Astrocyte (in vitro differentiated cells and primary cell): ENCODE results near the gene DRC1. TPM values are rescaled to one million over a fixed set of nuclear protein-coding genes. Genes with fewer than 3 reads are reported as not detected.

Experiments
- DNase-seq: peaks from one replicate; pipeline ENCODE4 v3.0.0-alpha.2; 2010; ENCODE audit warnings: low read depth
- FAIRE-seq: peaks from 2 replicates; lab custom pipeline; 2011; peaks lifted over from hg19 to GRCh38; lab: Jason Lieb, UNC
- H2AFZ ChIP-seq: 2 replicates; pipeline ENCODE4 v1.6.0; 2012; ENCODE audit warnings: low read depth, low read length, inconsistent platforms
- H3K27ac ChIP-seq: 2 replicates; pipeline ENCODE4 v1.5.1; 2011; ENCODE audit warnings: low read depth, low read length, inconsistent platforms
- H3K27me3 ChIP-seq: 2 replicates; pipeline ENCODE4 v1.6.0; 2011; ENCODE audit warnings: low read length, inconsistent platforms; ENCODE audit not compliant: insufficient read depth
- H3K36me3 ChIP-seq: 2 replicates; pipeline ENCODE4 v1.5.1; 2011; ENCODE audit warnings: low read length, inconsistent platforms; ENCODE audit not compliant: insufficient read depth
- H3K4me1 ChIP-seq: 2 replicates; pipeline ENCODE4 v1.5.1; 2011; ENCODE audit warnings: low read length, inconsistent platforms; ENCODE audit not compliant: insufficient read depth
- H3K4me2 ChIP-seq: 2 replicates; pipeline ENCODE4 v1.6.0; 2012; ENCODE audit warnings: low read length, inconsistent platforms
- H3K4me3 ChIP-seq: 2 replicates; pipeline ENCODE4 v1.5.1; 2011; ENCODE audit warnings: low read depth, mild to moderate bottlenecking, low read length, inconsistent platforms; ENCODE audit not compliant: insufficient read depth
- H3K79me2 ChIP-seq: 2 replicates; pipeline ENCODE4 v1.6.0; 2012; ENCODE audit warnings: mild to moderate bottlenecking, low read length, inconsistent platforms; ENCODE audit not compliant: insufficient read depth
- H3K9ac ChIP-seq: 2 replicates; pipeline ENCODE4 v1.6.0; 2012; ENCODE audit warnings: mild to moderate bottlenecking, low read length, inconsistent platforms
- H3K9me3 ChIP-seq: 2 replicates; pipeline ENCODE4 v1.5.1; 2012; ENCODE audit warnings: low read depth, mild to moderate bottlenecking, low read length, inconsistent platforms; ENCODE audit not compliant: insufficient read depth
- H4K20me1 ChIP-seq: 2 replicates; pipeline ENCODE4 v1.6.0; 2012; ENCODE audit warnings: low read length, inconsistent platforms; ENCODE audit not compliant: insufficient read depth
- H3K27ac Mint-ChIP-seq: one replicate; pipeline ENCODE4 v1.8.0; 2021; ENCODE audit warnings: mild to moderate bottlenecking, mixed read lengths; ENCODE audit not compliant: unreplicated experiment
- H3K27me3 Mint-ChIP-seq: one replicate; pipeline ENCODE4 v1.8.0; 2021; ENCODE audit warnings: low read depth, mixed read lengths; ENCODE audit not compliant: unreplicated experiment
- H3K36me3 Mint-ChIP-seq: one replicate; pipeline ENCODE4 v1.8.0; 2021; ENCODE audit warnings: low read depth, mixed read lengths; ENCODE audit not compliant: unreplicated experiment
- H3K4me1 Mint-ChIP-seq: one replicate; pipeline ENCODE4 v1.8.0; 2021; ENCODE audit warnings: low read depth, mixed read lengths; ENCODE audit not compliant: unreplicated experiment
- H3K4me3 Mint-ChIP-seq: one replicate; pipeline ENCODE4 v1.8.0; 2021; ENCODE audit warnings: mild to moderate bottlenecking, moderate library complexity, mixed read lengths; ENCODE audit not compliant: unreplicated experiment
- H3K9me3 Mint-ChIP-seq: one replicate; pipeline ENCODE4 v1.8.0; 2021; ENCODE audit warnings: mild to moderate bottlenecking, mixed read lengths; ENCODE audit not compliant: unreplicated experiment
- CTCF ChIP-seq: IDR thresholded peaks from 2 replicates; pipeline ENCODE4 v1.5.1; 2011; ENCODE audit warnings: low read depth, mild to moderate bottlenecking, inconsistent platforms, low read length, moderate library complexity; ENCODE audit not compliant: insufficient read depth
- EZH2 ChIP-seq: IDR thresholded peaks from 2 replicates; pipeline ENCODE4 v1.6.1; 2012; ENCODE audit warnings: mild to moderate bottlenecking, low read length, inconsistent platforms; ENCODE audit not compliant: insufficient read depth
- total RNA-seq: library from RNA; stranded (reverse); gene quantifications from 2 replicates; pipeline ENCODE4 v1.2.1, GENCODE V29; 2021

DRC1 gene
- total RNA-seq, 1 donor from 2014 or later: 0.27 TPM

- Mint-ChIP-seq H3K4me1 (peaks cover 11% of the 10 kb centered on the region), H3K27ac (no peak overlapping the region), H3K36me3 (no peaks in the 10 kb centered on the region), H3K27me3 (peaks cover 31% of the 10 kb centered on the region), H3K9me3 (no peaks in the 10 kb centered on the region), H3K4me3 (no peak overlapping the region)
- H3K9ac ChIP-seq: no peak overlapping the region
- no peak overlapping the region for H3K4me2 ChIP-seq
- peaks cover 3% of the 10 kb centered on the region for H3K4me1 ChIP-seq
- no peaks in the 10 kb centered on the region for H3K36me3 ChIP-seq
- H3K27ac ChIP-seq: no peak overlapping the region
- no peak overlapping the region for H2AFZ ChIP-seq
- FAIRE-seq (no peak), DNase-seq (peak; percentile 23)
- no peak overlapping the region for H3K4me3 ChIP-seq
- no peaks in the 10 kb centered on the region for H3K9me3 ChIP-seq
- H4K20me1 ChIP-seq: no peaks in the 10 kb centered on the region
- no peaks in the 10 kb centered on the region for H3K79me2 ChIP-seq
- TF ChIP-seq CTCF (no peak), EZH2 (no peak)
- H3K27me3 ChIP-seq: no peaks in the 10 kb centered on the region
These were observed 56.1 kb downstream of the DRC1 start for GRCh38 chr2:26457695-26458364.

GRCh38 chr2:26458365-26459042 lies 56.8 kb downstream of the DRC1 start:
- H3K27me3 Mint-ChIP-seq: peaks cover 27% of the 10 kb centered on the region
- H3K36me3 Mint-ChIP-seq: no peaks in the 10 kb centered on the region
- no peak overlapping the region for H3K9ac ChIP-seq
- no peaks in the 10 kb centered on the region for H3K9me3 ChIP-seq
- H2AFZ ChIP-seq: no peak overlapping the region
- FAIRE-seq (no peak), DNase-seq (no peak)
- H3K27me3 ChIP-seq: no peaks in the 10 kb centered on the region
- H3K4me3 ChIP-seq: no peak overlapping the region
- no peaks in the 10 kb centered on the region for H3K79me2 ChIP-seq
- H3K27ac Mint-ChIP-seq: no peak overlapping the region
- no peak overlapping the region for H3K4me2 ChIP-seq
- H3K4me1 Mint-ChIP-seq: peaks cover 15% of the 10 kb centered on the region
- H3K27ac ChIP-seq: no peak overlapping the region
- no peaks in the 10 kb centered on the region for H4K20me1 ChIP-seq
- H3K9me3 Mint-ChIP-seq: no peaks in the 10 kb centered on the region
- no peak for TF ChIP-seq EZH2
- TF ChIP-seq CTCF: no peak
- H3K4me1 ChIP-seq: peaks cover 4% of the 10 kb centered on the region
- H3K4me3 Mint-ChIP-seq: no peak overlapping the region
- H3K36me3 ChIP-seq: no peaks in the 10 kb centered on the region
